ENCODE results near the gene KREMEN2.

DNA sequence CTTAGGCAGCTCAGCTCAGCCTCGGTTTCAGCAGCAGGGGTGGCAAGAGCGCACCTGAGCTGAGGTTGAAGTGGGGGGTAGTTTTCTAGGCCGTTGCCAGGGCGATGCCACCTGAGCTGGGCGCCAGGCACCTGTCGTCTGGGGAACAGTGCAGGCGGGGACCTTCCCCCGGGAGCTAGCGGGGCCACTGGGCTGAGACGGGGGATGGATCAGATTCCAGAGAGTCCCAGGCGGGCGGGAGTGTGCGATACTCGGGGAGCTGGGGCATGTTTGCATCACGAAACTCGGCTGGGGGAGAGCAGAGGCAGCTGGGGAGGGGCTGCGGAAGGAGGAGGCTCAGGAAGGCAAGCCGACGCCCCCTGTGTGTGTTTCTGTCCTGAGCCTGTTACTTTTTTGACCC, 48.2 kb downstream of the KREMEN2 start:
- TF ChIP-seq, protein P1, sequence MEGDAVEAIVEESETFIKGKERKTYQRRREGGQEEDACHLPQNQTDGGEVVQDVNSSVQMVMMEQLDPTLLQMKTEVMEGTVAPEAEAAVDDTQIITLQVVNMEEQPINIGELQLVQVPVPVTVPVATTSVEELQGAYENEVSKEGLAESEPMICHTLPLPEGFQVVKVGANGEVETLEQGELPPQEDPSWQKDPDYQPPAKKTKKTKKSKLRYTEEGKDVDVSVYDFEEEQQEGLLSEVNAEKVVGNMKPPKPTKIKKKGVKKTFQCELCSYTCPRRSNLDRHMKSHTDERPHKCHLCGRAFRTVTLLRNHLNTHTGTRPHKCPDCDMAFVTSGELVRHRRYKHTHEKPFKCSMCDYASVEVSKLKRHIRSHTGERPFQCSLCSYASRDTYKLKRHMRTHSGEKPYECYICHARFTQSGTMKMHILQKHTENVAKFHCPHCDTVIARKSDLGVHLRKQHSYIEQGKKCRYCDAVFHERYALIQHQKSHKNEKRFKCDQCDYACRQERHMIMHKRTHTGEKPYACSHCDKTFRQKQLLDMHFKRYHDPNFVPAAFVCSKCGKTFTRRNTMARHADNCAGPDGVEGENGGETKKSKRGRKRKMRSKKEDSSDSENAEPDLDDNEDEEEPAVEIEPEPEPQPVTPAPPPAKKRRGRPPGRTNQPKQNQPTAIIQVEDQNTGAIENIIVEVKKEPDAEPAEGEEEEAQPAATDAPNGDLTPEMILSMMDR (conservative IDR thresholded peaks at IDR 0.05; ENCODE audit: low read depth, low read length), result no peak
- no peak for TF ChIP-seq EZH2 (IDR thresholded peaks at IDR 0.05; ENCODE audit: borderline replicate concordance, low read depth, low read length, poor library complexity, severe bottlenecking)

Measured in A673 (cell line).